GM19328 (cell line): ENCODE measurements around the gene MOCS2.
"Not testable (repeated sequence)": the region's sequence is repeated elsewhere in the genome, so short reads cannot be mapped to it uniquely, and the experiment has no call there.

Experiments
- ATAC-seq: cut with Tn5 transposase; IDR thresholded peaks from one replicate; pipeline ENCODE4 v1.9.1; 2021; ENCODE audit warnings: mild to moderate bottlenecking, moderate library complexity; ENCODE audit not compliant: unreplicated experiment

The MOCS2 gene, protein sequence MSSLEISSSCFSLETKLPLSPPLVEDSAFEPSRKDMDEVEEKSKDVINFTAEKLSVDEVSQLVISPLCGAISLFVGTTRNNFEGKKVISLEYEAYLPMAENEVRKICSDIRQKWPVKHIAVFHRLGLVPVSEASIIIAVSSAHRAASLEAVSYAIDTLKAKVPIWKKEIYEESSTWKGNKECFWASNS

GRCh38 chr5:53109443-53110127 lies at the start of gene MOCS2:
MOCS2 (minus strand) TSS chr5:53109757; CDS start chr5:53107174, 2,583 bp downstream.
- peak; percentile 97 for ATAC-seq

- no peak for ATAC-seq
These were observed 42.3 kb upstream of the MOCS2 start for GRCh38 chr5:53151713-53152458.

DNA sequence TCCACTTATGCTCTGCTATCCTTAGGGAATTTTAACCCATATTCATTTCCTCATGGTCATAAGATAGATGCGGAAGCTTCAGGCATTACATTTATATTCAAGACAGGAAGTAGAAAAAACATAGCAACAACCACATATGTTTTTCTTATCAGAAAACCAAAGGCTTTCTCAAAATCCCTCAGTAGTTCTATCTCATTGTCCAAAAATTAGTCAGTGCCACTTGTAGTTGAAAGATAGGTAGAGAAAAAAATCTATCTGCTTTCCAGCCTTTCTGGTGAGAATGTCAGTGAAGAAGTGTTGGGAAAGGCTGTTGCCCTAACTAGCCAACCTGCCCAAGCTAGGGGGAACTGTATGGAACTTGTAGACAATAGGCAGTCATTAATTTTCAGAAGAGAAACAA lies 23.5 kb upstream of the MOCS2 start:
- no peak for ATAC-seq

- ATAC-seq, result no peak
These were observed 20.7 kb upstream of the MOCS2 start for GRCh38 chr5:53130266-53130665.

GRCh38 chr5:53128481-53128880 lies 18.9 kb upstream of the MOCS2 start:
- ATAC-seq, result no peak

GRCh38 chr5:53127107-53127506 lies 17.6 kb upstream of the MOCS2 start:
- ATAC-seq, result no peak

GRCh38 chr5:53126521-53126920 lies 17.0 kb upstream of the MOCS2 start:
- no peak for ATAC-seq

DNA sequence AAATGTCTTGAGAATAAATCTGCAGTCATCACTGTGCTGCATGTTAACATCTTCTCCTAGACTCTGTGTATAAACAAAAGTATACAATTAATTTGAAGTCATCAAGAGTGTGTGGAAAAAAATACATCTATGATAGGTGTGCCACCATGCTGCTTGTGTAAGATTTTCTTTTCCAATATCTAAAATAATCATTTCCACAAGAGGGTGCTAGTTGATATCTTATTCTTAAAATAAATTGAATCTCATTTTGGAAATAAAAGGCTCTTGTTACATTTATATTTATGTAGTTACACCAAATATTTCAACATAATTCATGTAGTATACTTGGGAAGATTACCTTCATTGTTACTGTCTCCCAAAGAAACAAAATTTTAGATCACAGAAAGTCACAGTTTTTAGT lies 14.1 kb upstream of the MOCS2 start:
- no peak for ATAC-seq

- ATAC-seq, result no peak
These were observed 10.6 kb upstream of the MOCS2 start for GRCh38 chr5:53120165-53120564.

DNA sequence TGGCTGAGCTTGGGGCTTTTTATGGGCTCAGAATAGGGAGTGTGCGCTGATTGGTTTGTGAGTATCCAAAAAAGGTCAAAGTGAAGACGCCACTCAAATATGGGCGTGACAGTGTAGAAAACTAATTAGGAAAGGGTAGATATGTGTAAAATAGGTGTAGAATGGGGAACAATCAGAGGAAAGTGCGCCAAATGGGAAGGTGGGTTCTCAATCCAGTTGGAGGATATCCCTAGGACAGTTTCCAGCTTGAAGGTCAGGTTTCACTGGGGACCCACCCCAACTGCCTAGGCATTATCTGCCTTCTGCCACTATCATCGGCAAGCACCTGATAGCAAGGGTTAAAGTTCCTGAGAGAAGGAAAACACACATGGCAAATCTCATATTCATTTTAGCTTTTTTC lies 9.3 kb upstream of the MOCS2 start:
- no peak for ATAC-seq

DNA sequence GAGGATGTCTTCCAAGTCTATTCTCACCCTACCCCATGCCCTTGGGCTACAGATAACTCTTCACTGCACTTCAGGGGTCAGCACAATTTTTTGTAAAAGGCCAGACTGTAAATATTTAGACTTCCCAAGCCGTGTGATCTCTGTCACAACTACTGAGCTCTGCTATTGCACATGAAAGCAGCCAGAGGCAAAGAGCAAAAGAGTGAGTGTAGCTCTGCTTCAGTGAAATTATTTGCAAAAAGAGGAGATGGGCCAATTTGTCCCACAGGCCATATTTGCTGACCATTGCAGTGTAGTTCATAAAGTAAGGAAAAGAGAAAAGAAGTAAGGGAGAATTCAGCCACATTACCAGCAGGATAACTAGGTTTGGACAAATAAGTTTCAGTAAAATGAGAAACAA lies 7.0 kb upstream of the MOCS2 start:
- ATAC-seq, result no peak

DNA sequence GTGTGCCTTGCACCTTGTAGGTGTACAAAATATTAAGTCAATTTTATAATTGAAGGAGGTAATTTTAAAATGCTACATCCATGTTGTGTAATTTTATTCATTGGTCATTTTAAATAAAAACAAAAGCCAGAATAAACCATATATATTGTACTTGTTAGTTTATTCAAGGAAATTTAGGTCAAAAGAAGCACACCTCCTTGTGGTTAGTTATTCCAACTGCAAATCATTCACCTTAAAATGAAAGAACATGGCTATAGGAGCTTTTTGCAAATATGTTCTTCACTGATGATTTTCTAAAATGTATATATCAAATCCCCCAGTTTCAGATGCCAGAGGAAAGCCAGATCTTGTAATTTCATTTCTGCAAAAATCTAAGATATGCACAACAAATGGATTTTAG lies 5.4 kb upstream of the MOCS2 start:
- no peak for ATAC-seq

GRCh38 chr5:53113947-53114346 lies 4.4 kb upstream of the MOCS2 start:
- no peak for ATAC-seq

GRCh38 chr5:53112909-53113308 lies 3.4 kb upstream of the MOCS2 start:
- no peak for ATAC-seq

- ATAC-seq, result not testable (repeated sequence)
These were observed 2.8 kb upstream of the MOCS2 start for GRCh38 chr5:53112307-53112706.

DNA sequence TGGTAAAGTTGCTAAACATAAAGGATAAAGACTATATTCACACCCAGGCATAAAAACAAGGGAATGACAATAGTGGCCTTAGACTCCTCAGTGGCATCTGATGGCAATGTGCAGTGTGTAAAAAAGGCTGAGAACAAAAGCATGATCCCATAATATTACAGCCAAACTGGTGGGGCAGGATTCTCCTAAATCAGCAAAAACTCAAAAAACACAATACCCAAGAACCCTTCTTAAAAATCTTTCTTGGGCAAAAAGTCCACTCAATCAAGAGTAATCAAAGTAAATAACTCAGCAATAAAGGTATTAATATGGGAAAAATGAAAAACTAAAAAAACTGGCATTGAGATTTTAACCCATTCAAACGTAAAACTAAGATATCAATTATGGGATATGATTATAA lies 1.6 kb upstream of the MOCS2 start:
- ATAC-seq, result no peak

- ATAC-seq, result peak; percentile 1
These were observed 599 bp upstream of the MOCS2 start for GRCh38 chr5:53110156-53110555.

- peak; percentile 16 for ATAC-seq
These were observed 508 bp downstream of the MOCS2 start for GRCh38 chr5:53109056-53109442.

DNA sequence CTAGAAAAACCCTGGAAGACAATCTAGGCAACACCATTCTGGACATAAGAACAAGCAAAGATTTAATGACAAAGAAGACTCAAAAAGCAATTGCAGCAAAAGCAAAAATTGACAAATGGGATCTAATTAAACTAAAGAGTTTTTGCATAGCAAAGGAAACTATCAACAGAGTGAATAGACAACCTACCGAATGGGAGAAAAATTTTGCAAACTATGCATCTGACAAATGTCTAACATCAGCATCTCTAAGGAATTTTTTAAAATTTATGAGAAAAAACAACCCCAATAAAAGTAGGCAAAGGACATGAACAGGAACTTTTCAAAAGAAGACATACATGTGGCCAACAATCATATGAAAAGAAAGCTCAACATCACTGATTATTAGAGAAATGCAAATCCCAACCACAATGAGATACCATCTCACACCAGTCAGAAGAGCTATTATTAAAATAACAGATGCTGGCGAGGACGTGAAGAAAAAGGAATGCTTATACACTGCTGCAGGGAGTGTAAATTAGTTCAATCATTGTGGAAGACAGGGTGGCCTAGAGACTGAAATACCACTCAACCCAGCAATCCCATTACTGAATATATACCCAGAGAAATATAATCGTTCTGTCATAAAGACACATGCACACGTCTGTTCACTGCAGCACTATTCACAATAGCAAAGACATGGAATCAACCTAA lies 3.8 kb downstream of the MOCS2 start:
- ATAC-seq, result no peak

- no peak for ATAC-seq
These were observed 9.0 kb downstream of the MOCS2 start for GRCh38 chr5:53100606-53101005.

DNA sequence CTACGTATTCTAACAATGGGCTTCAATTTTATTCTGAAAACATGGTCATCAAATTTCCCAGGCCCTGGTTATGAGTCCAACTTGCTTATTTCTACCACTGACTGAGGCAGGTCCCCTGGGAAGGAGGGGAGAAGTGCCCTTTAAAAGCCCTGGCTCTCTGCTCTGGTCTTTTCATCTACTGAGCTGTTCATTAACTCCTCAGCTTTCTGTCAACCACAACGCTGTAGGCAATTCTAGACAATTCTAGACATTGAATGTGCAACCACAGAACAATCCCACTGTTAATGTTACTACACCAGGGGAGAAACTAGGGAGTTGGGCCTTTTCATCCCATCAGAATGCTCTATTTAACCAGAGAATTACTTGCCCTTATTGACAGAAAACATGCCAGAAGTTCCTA lies 10.0 kb downstream of the MOCS2 start:
- ATAC-seq, result no peak
